Skeletal muscle cell (primary cell): ENCODE measurements around the gene CFAP68.
"Not testable (repeated sequence)": the region's sequence is repeated elsewhere in the genome, so short reads cannot be mapped to it uniquely, and the experiment has no call there.

Experiments
- DNase-seq: peaks from one replicate; pipeline ENCODE4 v3.0.0-alpha.2; 2010; ENCODE audit warnings: low read depth
- H3K4me3 ChIP-seq: 2 replicates; pipeline ENCODE4 v1.5.1; 2011; ENCODE audit warnings: low read depth, mild to moderate bottlenecking, control low read depth, low read length, moderate library complexity

Gene CFAP68

DNA sequence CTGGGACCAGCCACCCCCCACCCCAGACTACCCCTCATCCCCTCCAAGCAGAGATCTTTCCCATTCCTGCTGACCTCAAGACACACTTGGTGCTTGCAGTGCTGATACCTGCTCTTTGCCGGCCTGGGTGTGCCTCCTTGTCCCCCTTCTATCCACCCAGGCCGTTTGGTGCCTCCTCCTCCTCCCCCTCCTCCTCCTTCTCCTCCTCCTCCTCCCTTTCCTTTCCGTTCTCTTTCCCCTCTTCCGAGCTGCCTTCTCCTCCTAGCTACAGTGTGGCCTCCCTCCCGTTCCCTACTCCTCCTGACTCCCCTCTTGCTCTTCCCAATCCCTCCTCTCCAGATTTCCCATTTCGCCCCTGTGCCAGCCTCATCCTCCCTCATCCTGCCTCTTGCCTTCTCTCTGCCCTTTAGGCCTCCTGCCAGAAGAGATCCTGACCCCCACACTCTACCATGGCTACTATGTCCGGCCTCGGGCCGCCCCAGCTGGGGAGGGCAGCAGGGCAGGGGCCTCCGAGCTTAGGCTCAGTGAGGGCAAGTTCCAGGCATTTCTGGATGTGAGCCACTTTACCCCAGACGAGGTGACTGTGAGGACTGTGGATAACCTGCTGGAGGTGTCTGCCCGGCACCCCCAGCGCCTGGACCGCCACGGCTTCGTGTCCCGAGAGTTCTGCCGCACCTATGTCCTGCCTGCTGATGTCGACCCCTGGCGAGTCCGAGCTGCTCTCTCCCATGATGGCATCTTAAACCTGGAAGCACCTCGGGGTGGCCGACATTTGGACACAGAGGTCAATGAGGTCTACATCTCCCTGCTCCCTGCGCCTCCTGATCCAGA lies 33.9 kb downstream of the CFAP68 start:
- DNase-seq, result no peak
- H3K4me3 ChIP-seq, result peak overlapping the region; percentile 14

DNA sequence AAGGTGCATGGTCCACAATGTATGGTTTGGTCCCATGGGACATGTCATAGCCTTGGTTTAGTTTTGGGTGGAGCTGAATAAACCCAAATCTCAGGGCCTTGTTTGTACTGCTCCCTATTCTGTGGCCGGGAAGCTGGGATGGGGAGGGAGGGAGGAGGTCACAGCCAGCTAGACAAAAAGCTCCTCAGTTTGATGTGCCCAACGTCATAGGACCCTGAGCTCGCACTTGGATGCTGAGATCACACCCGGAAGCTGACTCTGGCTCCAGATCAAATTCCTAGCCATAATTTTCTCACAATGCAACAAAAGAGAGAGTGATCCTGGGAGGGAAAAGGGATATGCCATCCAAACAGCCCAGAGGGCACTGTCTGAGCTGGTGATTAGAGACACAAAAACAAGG lies 34.7 kb downstream of the CFAP68 start:
- no peak overlapping the region for H3K4me3 ChIP-seq
- no peak for DNase-seq

DNA sequence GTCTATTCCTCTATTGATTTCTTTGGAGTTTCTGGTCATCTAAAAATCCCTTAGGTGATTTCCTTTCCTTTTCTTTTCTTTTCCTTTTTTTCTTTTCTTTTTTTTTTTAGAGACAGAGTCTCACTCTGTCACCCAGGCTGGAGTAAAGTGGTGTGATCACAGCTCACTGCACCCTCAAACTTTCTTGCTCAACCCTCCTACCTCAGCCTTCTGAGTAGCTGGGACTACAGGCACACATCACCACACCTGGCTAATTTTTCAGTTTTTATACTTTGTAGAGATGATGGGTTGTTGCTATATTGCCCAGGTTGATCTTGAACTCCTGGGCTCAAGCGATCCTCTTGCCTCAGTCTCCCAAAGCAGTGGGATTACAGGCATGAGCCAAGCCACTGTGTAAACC lies 37.4 kb downstream of the CFAP68 start:
- no peak overlapping the region for H3K4me3 ChIP-seq
- no peak for DNase-seq

DNA sequence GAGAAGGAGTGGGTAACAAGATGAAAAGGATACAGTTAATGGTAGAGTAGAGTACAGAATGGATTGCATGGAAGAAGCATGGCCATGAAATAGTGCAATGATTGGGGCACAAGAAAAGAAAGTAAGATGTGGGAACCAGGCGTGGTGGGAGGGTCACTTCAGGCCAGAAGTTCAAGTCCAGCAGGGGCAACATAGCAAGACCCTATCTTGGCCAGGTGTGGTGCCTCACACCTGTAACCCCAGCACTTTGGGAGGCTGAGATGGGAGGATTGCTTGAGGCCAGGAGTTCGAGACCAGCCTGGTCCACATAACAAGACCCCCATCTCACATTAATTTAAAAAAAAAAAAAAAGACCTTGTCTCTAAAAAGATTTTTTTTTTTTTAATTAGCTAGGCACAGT lies 38.0 kb downstream of the CFAP68 start:
- no peak overlapping the region for H3K4me3 ChIP-seq
- DNase-seq, result no peak

DNA sequence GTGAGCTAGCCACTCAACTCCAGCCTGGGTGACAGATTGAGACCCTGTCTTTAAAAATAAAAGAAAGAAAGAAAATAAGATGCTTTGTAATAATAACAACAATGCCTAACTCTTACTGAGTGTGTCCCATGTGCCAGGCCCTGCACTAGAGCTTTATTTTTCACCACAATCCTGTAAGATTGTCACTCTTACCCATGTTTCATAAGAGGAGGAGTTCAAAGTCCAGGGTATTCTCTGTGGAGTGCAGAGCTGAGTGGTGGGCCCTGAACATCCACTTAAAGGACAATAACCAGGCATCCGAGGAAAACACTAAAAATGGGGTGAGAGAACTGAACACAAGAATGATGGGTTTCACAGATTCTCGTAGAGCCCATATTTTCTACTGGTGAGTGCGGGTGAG lies 38.4 kb downstream of the CFAP68 start:
- H3K4me3 ChIP-seq, result no peak overlapping the region
- DNase-seq, result no peak

DNA sequence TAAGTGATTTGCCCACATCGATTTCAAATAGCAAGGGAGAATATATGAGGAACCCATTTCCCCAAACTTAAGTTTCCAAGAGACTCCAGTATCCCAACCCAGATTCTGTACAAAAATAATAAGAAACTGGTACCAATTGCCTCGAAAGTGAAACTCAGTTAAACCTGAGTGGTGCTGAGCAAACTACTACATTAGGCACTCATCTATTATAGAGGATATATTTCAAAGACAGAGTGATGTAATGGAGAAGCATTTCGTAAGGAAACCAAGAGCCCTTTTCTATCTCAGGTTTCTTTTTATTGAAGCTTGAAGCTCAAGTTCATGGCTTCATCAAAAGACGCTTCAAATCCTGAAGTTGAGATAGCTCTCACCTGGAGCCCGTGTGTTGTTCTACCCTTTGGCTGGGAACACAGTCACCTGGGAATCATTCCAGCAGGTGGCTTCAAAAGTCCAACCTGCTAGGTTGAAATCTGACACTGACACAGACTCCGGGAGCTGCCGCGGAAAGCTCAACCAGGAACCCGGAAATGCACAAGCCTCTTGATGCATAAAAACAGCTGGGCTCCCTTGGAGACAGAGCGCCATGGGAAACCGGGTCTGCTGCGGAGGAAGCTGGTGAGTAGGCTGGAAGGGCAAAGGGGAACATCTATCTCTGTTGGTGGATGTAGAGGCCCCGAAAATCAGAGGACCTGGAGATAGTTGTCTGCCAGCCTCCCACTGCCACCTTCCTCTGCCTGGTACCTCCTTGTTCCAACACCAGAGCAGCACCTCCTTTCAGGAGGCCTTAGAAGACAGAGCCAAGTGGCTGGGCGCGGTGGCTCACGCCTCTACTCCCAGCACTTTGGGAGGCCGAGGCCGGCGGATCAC lies 39.3 kb downstream of the CFAP68 start, which contains the start of gene C11orf52:
Gene C11orf52, plus strand, starts transcription at position 524 of the 867 bp plus-strand sequence. Its CDS starts 60 bp downstream, at position 584.
- no peak within 1 kb of the TSS for H3K4me3 ChIP-seq
- no peak for DNase-seq

DNA sequence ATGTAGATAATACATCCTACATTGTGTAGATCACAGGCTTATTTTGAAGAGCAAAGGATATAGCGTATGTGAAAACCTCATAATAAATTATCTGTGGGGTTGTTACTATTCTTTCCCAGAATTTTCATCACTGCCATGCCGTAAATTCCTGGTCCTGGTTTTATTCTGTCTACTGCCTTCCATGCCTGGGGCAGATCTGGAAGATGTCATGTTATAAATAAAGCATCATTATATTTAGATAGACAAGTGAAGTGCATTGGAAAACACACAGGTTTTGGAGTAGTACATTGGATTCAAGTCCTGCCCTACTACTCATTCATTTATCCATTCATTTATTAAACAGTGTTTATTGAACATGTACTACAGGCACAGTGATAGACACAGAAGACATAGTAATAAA lies 41.6 kb downstream of the CFAP68 start:
- H3K4me3 ChIP-seq, result no peak overlapping the region
- DNase-seq, result no peak

DNA sequence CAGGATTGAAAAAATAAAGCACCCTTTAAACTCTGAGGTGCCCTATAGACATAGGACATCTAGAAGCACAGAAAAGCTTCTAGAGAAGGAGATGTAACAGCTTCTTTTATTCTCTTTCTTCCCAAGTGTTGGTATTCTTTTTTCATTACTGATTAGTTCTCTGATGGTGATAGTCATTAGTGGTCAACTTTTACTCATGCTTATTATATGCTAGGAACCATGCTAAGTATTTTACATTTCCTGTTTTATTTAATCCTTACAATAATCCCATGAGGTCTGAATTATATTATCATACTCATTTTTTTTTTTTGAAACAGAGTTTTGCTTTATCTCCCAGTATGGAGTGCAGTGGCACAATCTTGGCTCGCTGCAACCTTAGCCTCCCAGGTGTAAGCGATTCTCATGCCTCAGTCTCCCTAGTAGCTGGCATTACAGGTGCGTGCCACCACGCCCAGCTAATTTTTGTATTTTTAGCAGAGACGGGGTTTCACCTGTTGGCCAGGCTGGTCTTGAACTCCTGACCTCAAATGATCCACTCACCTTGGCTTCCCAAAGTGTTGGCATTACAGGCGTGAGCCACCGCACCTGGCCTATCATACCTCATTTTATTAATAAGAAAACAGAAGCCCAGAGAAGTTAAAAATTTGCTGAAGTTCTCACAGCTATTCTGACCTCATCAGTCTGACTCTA lies 42.3 kb downstream of the CFAP68 start:
- H3K4me3 ChIP-seq, result no peak overlapping the region
- no peak for DNase-seq

DNA sequence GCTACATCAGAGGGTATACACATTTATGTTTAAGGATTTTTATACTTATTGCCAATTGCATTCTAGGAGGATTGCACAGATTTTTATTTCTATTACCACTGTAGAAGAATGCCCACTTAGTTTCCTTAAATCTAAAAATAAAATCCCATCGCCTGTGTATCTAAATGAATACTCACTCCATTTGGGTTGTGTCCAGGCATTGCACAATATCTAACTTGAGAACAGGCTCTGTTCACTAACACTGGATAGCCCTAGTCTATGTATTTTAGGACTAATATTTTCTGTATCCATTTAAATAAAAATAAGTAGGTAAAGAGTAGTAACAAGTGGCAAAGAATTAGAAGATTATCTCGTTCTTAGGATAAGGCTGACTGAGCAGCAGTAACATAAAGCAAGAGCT lies 43.5 kb downstream of the CFAP68 start:
- DNase-seq, result no peak
- no peak overlapping the region for H3K4me3 ChIP-seq

DNA sequence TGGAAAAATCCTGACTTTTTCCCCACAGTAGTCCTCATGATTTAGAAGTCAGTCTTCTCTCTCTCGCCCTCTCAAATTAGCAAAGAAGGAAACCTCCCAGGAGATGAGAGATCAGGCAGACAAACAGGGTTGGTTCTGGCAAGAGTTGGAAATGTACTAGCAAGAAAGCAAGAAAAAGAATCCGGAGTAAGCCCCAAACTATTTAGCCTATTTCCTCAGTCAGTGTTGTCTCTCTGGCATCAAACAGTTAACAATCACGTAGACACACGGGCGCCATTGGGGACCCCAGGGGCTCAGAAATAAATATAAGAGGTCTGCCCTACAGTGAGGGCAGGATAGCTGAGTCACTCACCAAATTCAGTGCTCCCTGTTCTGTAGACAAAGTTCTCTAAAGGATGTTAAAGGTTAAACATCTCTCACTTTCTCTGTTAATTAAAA lies 44.0 kb downstream of the CFAP68 start:
- no peak overlapping the region for H3K4me3 ChIP-seq
- DNase-seq, result no peak

DNA sequence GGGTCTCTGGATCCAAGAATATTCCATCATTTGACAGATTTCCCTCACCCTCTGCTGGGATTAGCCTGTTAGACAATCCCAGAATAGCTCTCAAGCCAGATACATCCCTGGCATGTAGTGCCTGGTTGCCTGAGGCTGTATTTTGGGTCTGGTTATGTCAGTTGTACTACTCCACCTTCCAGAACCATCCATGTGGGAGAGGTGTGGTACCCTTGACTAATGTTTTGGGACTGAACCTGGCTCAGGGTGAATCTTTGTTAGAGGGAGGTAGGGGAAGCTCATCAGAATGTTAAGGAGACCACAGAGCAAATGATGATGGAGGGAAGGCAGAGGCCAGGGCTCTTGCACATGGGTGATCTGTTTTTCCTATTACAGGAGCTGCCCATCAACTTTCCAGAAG lies 44.6 kb downstream of the CFAP68 start:
- no peak overlapping the region for H3K4me3 ChIP-seq
- no peak for DNase-seq

DNA sequence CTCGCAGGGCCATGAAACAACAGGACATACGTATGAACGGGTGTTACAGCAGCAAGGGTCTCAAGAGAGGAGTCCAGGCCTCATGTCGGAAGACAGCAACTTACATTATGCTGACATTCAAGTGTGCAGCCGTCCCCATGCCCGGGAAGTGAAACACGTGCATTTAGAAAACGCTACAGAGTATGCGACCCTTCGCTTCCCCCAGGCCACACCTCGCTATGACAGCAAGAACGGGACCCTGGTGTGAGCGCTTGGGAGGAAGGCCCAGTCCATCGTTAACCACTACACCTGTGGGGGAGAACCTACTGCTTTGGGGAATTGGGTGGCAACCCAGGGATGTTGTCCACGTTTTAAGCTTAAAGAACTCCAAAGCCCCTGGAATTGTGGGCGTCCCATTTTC lies 46.6 kb downstream of the CFAP68 start:
- no peak overlapping the region for H3K4me3 ChIP-seq
- DNase-seq, result no peak

DNA sequence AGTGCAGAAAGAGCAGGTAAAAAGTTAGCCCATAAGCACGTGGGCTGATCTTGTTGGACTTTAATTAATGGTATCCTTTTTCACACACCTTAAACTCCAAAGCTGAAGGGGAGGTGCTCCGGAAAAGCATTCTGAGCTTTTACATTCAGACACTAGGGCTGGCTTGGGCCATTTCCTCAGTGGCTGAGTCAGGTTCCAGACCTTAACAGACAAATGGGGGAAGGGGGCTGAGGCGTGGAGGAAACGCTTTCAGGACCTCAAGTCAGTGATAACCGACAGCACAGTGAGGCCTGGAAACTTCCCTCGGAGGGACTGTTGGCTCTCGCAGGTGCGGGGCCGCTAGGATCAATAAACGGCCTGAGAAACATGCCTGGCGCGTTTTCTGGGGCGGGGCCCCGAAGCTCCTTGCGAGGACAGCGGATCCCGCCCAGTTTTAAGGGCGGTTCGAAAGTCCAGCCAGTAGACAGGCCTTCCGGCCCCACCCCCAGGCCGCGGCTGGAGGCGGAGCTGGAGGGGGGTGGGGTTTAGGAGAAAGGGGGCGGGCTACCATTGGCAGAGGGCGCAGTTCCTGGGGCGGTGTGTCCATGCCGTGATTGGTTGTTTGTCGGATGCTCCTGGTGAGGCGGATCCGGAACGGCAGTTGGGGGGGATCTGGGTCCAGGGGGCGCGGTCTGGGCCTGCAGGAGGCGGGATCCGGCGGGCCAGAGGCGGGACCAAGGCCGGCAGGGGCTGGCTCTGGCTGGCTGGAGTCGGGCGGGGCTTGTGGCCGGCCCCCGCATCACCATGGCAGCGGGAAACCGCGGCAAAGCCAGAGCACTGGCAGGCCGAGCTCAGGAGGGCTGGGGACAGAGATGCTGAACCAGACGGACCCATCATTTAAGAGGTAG lies 47.4 kb downstream of the CFAP68 start:
- peak overlapping the region; percentile 38 for H3K4me3 ChIP-seq
- peak; percentile 91 for DNase-seq

DNA sequence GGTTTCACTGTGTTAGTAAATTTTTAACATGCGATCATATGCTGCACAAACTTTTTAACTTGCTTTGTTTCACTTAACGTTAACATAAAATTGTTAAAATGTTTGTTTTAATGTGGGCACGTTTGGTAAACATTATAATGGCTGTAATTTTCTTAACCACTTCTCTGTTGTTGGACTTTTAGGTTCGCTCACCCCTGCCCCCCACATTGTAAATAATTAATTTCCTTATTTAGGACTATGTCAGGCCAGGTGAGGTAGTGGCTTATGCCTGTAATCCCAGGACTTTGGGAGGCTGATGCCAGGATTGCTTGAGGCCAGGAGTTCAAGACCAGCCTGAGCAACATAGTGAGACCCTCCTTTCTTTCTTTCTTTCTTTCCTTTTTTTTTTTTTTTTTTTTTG lies 51.1 kb downstream of the CFAP68 start:
- H3K4me3 ChIP-seq, result no peak overlapping the region
- DNase-seq, result no peak

DNA sequence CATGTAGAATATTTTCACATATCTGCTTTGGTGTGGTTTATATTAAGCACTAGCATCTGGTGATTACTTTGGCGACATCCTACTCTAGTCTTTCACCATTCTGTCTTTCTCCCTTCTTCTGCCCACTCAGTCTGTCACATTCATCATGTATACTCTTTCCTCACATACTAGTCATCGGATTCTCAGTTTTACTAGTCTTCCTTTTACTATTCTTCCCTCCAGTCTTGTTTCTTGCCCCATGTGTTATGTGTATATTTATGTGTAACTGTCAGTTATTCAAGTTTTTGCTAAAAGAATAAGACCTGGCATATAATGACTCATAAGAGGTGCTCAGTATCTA lies 53.2 kb downstream of the CFAP68 start:
- no peak overlapping the region for H3K4me3 ChIP-seq
- no peak for DNase-seq

DNA sequence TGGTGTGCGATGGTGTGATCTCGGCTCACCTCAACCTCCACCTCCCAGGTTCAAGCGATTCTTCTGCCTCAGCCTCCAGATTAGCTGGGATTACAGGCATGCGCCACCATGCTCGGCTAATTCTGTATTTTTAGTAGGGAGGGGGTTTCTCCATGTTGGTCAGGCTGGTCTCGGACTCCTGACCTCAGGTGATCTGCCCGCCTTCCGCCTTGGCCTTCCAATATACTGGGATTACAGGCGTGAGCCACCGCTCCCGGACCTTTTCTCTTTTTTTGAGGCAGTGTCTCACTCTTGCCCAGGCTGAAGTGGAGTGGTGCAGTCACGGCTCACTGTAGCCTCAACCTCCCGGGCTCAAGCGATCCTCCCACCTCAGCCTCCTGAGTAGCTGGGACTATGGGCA lies 53.8 kb downstream of the CFAP68 start:
- DNase-seq, H3K4me3 ChIP-seq: not testable (repeated sequence)

DNA sequence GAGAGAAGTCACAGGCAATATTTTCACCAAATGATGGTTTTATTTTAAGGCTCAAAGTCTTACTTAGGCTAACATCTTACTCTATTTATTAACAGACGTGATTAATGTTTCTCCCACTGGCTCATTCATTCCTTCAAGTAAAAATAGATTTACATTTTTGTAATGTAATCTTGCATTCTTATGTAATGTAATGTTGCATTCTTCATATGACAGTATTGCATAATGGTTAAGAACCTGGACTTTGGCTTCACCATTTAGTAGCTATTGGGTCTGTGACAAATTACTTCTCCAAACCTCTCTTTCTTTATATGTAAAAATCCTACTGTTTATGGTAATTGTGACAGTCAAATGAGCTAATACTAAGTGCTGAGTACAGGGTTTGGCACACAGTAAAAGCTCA lies 54.5 kb downstream of the CFAP68 start:
- no peak overlapping the region for H3K4me3 ChIP-seq
- DNase-seq, result no peak

DNA sequence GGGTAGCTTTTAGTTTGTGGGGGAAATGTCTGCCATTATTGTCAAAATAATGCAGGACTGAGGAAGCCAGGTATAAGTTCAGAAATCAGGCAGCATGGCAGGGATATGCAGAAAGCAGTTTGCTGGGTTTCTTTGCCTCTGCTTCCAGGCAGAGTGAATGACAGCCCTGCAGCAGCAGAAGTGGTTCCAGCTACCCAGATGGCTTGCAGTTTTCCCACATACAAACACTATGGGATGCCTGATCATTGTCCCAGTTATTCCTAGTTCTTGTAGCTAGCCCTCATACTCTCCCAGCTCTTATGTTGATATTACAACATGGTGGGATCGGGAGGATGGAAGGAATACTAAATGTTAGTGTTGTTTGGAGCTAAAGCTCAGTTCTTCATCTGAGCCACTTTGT lies 55.0 kb downstream of the CFAP68 start:
- no peak overlapping the region for H3K4me3 ChIP-seq
- no peak for DNase-seq
